SK-N-SH (cell line): ENCODE data around the gene ADIG. TPM values are rescaled to one million over a fixed set of nuclear protein-coding genes. Genes with fewer than 3 reads are reported as not detected.

Source experiments
- CTCF ChIA-PET: fragments of 300-600, 350-600 bp; formaldehyde crosslinking; extraction: SDS; loops from one replicate; lab custom pipeline; 2021; lab: Yijun Ruan, JAX
- POLR2A ChIA-PET: fragments of 350-600 bp; sonication (Branson Sonifier 250); formaldehyde crosslinking; extraction: SDS; loops from one replicate; lab custom pipeline; 2020; ENCODE audit warnings: antibody characterized with exemption, inconsistent platforms; lab: Yijun Ruan, JAX
- DNase-seq: peaks from one replicate; pipeline ENCODE4 v3.0.0; 2012
- H2AFZ ChIP-seq: fragments of 200-600 bp; sonication (generic); 2 replicates; pipeline ENCODE4 v1.8.1; 2016; ENCODE audit warnings: antibody characterized with exemption, mild to moderate bottlenecking, low read depth
- H3F3A ChIP-seq: fragments of 200-600 bp; sonication (generic); replicated peaks from 2 replicates; pipeline ENCODE3; 2016; ENCODE audit warnings: antibody characterized with exemption, mild to moderate bottlenecking; ENCODE audit not compliant: insufficient read depth
- H3K27ac ChIP-seq, 2 experiments: fragments of 200-500 bp in 1 of 2; fragments of 200-600 bp in 1 of 2; sonication (Bioruptor generic) in 1 of 2; sonication (generic), shearing (Covaris generic) in 1 of 2; 2 replicates each; pipeline versions ENCODE4 v1.5.1 to v1.6.1; 2014 to 2016; ENCODE audit warnings: low read depth in 2 of 2, inconsistent platforms in 1 of 2, low read length in 1 of 2, mild to moderate bottlenecking in 1 of 2, mixed read lengths in 1 of 2
- H3K27me3 ChIP-seq: fragments of 200-600 bp; sonication (generic), shearing (Covaris generic); 2 replicates; pipeline ENCODE4 v1.6.1; 2016; ENCODE audit warnings: mixed run types; ENCODE audit not compliant: insufficient read depth
- H3K36me3 ChIP-seq, 2 experiments: fragments of 200-500 bp in 1 of 2; fragments of 200-600 bp in 1 of 2; sonication (Bioruptor generic) in 1 of 2; sonication (generic) in 1 of 2; replicated peaks in 1 of 2; 2 replicates each; pipeline versions ENCODE3 to v1.5.1; 2014 to 2016; ENCODE audit warnings: low read length in 1 of 2, mild to moderate bottlenecking in 1 of 2; ENCODE audit not compliant: insufficient read depth in 2 of 2, control insufficient read depth in 1 of 2
- H3K4me1 ChIP-seq, 2 experiments: fragments of 200-500 bp in 1 of 2; fragments of 200-600 bp in 1 of 2; sonication (Bioruptor generic) in 1 of 2; sonication (generic), shearing (Covaris generic) in 1 of 2; 2 replicates each; pipeline versions ENCODE4 v1.5.1 to v1.6.1; 2014 to 2016; ENCODE audit warnings: low read depth in 1 of 2, low read length in 1 of 2, mixed run types in 1 of 2; ENCODE audit not compliant: insufficient read depth in 2 of 2, control insufficient read depth in 1 of 2
- H3K4me2 ChIP-seq: fragments of 200-600 bp; sonication (generic), shearing (Covaris generic); 2 replicates; pipeline ENCODE4 v1.6.1; 2017; ENCODE audit warnings: mixed run types
- H3K4me3 ChIP-seq, 2 experiments: fragments of 200-500 bp in 1 of 2; fragments of 200-600 bp in 1 of 2; sonication (Bioruptor generic) in 1 of 2; sonication (generic), shearing (Covaris generic) in 1 of 2; 2 replicates each; pipeline versions ENCODE4 v1.5.1 to v1.8.1; 2014 to 2016; ENCODE audit warnings: low read depth in 2 of 2, inconsistent platforms in 1 of 2, low read length in 1 of 2, mild to moderate bottlenecking in 1 of 2, mixed read lengths in 1 of 2, moderate library complexity in 1 of 2
- H3K79me2 ChIP-seq: fragments of 200-600 bp; sonication (generic); 2 replicates; pipeline ENCODE4 v1.8.1; 2017; ENCODE audit warnings: mild to moderate bottlenecking; ENCODE audit not compliant: insufficient read depth
- H3K9ac ChIP-seq: fragments of 200-600 bp; sonication (generic); 2 replicates; pipeline ENCODE4 v1.6.1; 2017; ENCODE audit warnings: mixed run types
- H3K9me2 ChIP-seq: fragments of 200-600 bp; sonication (generic); 2 replicates; pipeline ENCODE4 v1.6.1; 2017; ENCODE audit warnings: mixed run types
- H3K9me3 ChIP-seq: fragments of 200-600 bp; sonication (generic); 2 replicates; pipeline ENCODE4 v1.6.1; 2017; ENCODE audit warnings: mixed run types, mild to moderate bottlenecking, moderate library complexity
- H4K20me1 ChIP-seq: fragments of 200-600 bp; sonication (generic); 2 replicates; pipeline ENCODE4 v1.6.1; 2017; ENCODE audit warnings: mild to moderate bottlenecking, mixed run types; ENCODE audit not compliant: insufficient read depth
- CTCF ChIP-seq: fragments of 200-600 bp; sonication (generic); IDR thresholded peaks from 2 replicates; pipeline ENCODE4 v1.6.1; 2017; ENCODE audit warnings: antibody characterized with exemption, mild to moderate bottlenecking, moderate library complexity
- ELF1 ChIP-seq: IDR thresholded peaks from 2 replicates; pipeline ENCODE4 v1.4.0; 2012
- EP300 ChIP-seq, 2 experiments: IDR thresholded peaks; 2 replicates each; pipeline versions ENCODE4 v1.4.0 to v1.6.1; 2012; ENCODE audit warnings: borderline replicate concordance in 1 of 2, low read depth in 1 of 2, low read length in 1 of 2
- FOSL2 ChIP-seq: IDR thresholded peaks from 2 replicates; pipeline ENCODE4 v1.4.0; 2012; ENCODE audit warnings: low read depth, mild to moderate bottlenecking, moderate library complexity, borderline replicate concordance
- FOXJ3 ChIP-seq: sonication (generic); formaldehyde crosslinking; IDR thresholded peaks from 2 replicates; pipeline ENCODE4 v1.5.1; 2020; ENCODE audit warnings: mild to moderate bottlenecking, missing genetic modification reagents
- FOXM1 ChIP-seq: IDR thresholded peaks from 2 replicates; pipeline ENCODE4 v1.4.0; 2012; ENCODE audit warnings: low read depth, mild to moderate bottlenecking
- GABPA ChIP-seq: IDR thresholded peaks from 2 replicates; pipeline ENCODE4 v1.4.0; 2012; ENCODE audit warnings: low read depth, mild to moderate bottlenecking
- JUND ChIP-seq: IDR thresholded peaks from 2 replicates; pipeline ENCODE4 v1.4.0; 2012
- MAX ChIP-seq: IDR thresholded peaks from 2 replicates; pipeline ENCODE4 v1.4.0; 2012; ENCODE audit warnings: low read depth
- NRF1 ChIP-seq: IDR thresholded peaks from 2 replicates; pipeline ENCODE4 v1.6.1; 2012; ENCODE audit warnings: low read depth, mild to moderate bottlenecking, low read length
- RAD21 ChIP-seq: IDR thresholded peaks from 2 replicates; pipeline ENCODE4 v1.6.1; 2012; ENCODE audit warnings: mild to moderate bottlenecking, low read length
- RXRA ChIP-seq: IDR thresholded peaks from 2 replicates; pipeline ENCODE4 v1.4.0; 2012; ENCODE audit warnings: low read depth, mild to moderate bottlenecking, borderline replicate concordance
- SMC3 ChIP-seq: IDR thresholded peaks from 2 replicates; pipeline ENCODE4 v1.6.1; 2012; ENCODE audit warnings: low read depth, low read length, improper control_type of control experiment
- TAF1 ChIP-seq: IDR thresholded peaks from 2 replicates; pipeline ENCODE4 v1.6.1; 2012; ENCODE audit warnings: low read depth, mild to moderate bottlenecking, low read length, moderate library complexity, borderline replicate concordance
- TCF12 ChIP-seq: IDR thresholded peaks from 2 replicates; pipeline ENCODE4 v1.4.0; 2012
- USF1 ChIP-seq: IDR thresholded peaks from 2 replicates; pipeline ENCODE4 v1.4.0; 2012; ENCODE audit warnings: low read depth, borderline replicate concordance
- YY1 ChIP-seq: IDR thresholded peaks from 2 replicates; pipeline ENCODE4 v1.4.0; 2012; ENCODE audit warnings: low read depth, mild to moderate bottlenecking
- WGBS: methylation state at CpG from one replicate; pipeline ENCODE4 v1.1.6; 2017; ENCODE audit warnings: low lambda C conversion rate; 5-methylcytosine and 5-hydroxymethylcytosine counted together
- polyA plus RNA-seq, 3 experiments: library from polyadenylated mRNA; depleted of rRNA; stranded (reverse); fragments of >200 nt; gene quantifications; 2 replicates each; pipeline ENCODE4 v1.2.3, GENCODE V29; 2012
- TF ChIP-seq, protein P1 (sequence below): fragments of 150-350 bp; IDR thresholded peaks from 2 replicates; pipeline ENCODE4 v1.6.1; 2016; ENCODE audit warnings: mild to moderate bottlenecking, low read depth, low read length
- TF ChIP-seq, protein P2 (sequence below): fragments of 150-350 bp; IDR thresholded peaks from 2 replicates; pipeline ENCODE4 v1.6.1; 2017; ENCODE audit warnings: antibody characterized with exemption, low read length, low read depth, borderline replicate concordance
- TF ChIP-seq, protein P3 (sequence below): IDR thresholded peaks from 2 replicates; pipeline ENCODE4 v1.6.1; 2012; ENCODE audit warnings: mild to moderate bottlenecking, low read depth, low read length, moderate library complexity

The ADIG gene
- polyA plus RNA-seq, 1 of the 3 experiments (the other 2 are of a cell fraction), result not detected

- Histone ChIP-seq H3K4me3 (no peak overlapping the region), H3K36me3 (peaks cover 75 to 85% of the 10 kb centered on the region in 2 experiments), H3K27ac (peak overlapping the region in 1 of 2 experiments; percentile 30; a peak in 2 of 4 replicates), H3K9me3 (no peaks in the 10 kb centered on the region), H3K27me3 (no peaks in the 10 kb centered on the region), H4K20me1 (no peaks in the 10 kb centered on the region), H2AFZ (no peak overlapping the region), H3K9ac (no peak overlapping the region), H3K79me2 (0 out of 2 replicates have a peak, but pooled peaks cover 5% of the 10 kb centered on the region), H3K4me2 (no peak overlapping the region), H3K4me1 (0 out of 4 replicates have a peak, but pooled peaks cover 0 to 4% of the 10 kb centered on the region in 2 experiments), H3K9me2 (no peaks in the 10 kb centered on the region), H3F3A (no peaks in the 10 kb centered on the region)
- TF ChIP-seq FOXJ3 (no peak), TAF1 (no peak), FOXM1 (no peak), RAD21 (no peak), JUND (no peak), FOSL2 (no peak), CTCF (no peak), EP300 (IDR thresholded peaks at IDR 0.05; ENCODE audit: borderline replicate concordance in 1 of 2, low read depth in 1 of 2, low read length in 1 of 2) (no peak), TCF12 (no peak)
- TF ChIP-seq, protein P1, sequence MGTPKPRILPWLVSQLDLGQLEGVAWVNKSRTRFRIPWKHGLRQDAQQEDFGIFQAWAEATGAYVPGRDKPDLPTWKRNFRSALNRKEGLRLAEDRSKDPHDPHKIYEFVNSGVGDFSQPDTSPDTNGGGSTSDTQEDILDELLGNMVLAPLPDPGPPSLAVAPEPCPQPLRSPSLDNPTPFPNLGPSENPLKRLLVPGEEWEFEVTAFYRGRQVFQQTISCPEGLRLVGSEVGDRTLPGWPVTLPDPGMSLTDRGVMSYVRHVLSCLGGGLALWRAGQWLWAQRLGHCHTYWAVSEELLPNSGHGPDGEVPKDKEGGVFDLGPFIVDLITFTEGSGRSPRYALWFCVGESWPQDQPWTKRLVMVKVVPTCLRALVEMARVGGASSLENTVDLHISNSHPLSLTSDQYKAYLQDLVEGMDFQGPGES, result no peak
- CTCF ChIA-PET, result interaction anchor here (0.7 to 1.0 kb wide), 2 partner anchors 37 to 200 kb away, joined by 3 to 4 read pairs; no protein-coding TSS in a partner anchor
- POLR2A ChIA-PET, result no interaction called here
- WGBS, result 66% methylated on average over 3 of the region's 3 CpGs
- DNase-seq, result no peak
These were observed 21.2 kb upstream of the ADIG start for GRCh38 chr20:38559764-38560163.

DNA sequence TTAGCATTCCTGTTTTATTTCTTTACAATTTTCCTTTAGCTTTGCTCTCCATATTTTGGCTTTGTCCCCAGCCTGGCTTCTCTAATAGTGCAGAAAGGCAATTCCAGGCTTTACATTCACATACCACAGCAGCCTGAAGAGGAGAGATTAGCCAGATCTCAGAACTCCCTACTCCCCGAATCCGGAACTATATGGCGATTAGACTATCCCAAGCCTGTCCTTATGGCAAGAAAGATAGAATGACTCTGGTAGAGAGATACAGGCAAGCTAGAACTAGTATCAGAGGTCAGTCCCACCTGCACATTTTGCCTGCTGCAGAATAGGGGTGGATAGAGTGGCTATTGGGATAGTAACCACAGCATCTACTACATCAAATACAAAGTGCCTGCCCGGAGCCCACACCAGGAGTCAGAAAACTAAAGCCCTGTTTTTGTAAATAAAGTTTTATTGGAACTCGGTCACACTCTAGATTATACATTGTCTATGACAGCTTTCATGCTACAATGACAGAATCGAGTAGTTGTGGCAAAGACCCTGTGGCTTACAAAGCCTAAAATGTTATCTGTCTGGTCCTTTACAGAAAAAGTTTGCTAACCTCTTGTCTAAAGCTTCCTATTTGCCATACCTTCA is 17.1 kb upstream of the ADIG start:
- no peak for DNase-seq
- no peaks in the 10 kb centered on the region for H3K27me3 ChIP-seq
- no peaks in the 10 kb centered on the region for H3F3A ChIP-seq
- POLR2A ChIA-PET, result no interaction called here
- no peak overlapping the region for H3K4me3 ChIP-seq
- H3K9me2 ChIP-seq, result no peaks in the 10 kb centered on the region
- H3K9ac ChIP-seq, result no peak overlapping the region
- no peaks in the 10 kb centered on the region for H3K9me3 ChIP-seq
- H2AFZ ChIP-seq, result no peak overlapping the region
- H3K4me1 ChIP-seq, result peaks cover 3 to 4% of the 10 kb centered on the region in 2 experiments; a peak in 1 of 4 replicates
- H4K20me1 ChIP-seq, result no peaks in the 10 kb centered on the region
- WGBS, result 90% methylated on average over 6 of the region's 6 CpGs
- 0 out of 2 replicates have a peak, but pooled peaks cover 5% of the 10 kb centered on the region for H3K79me2 ChIP-seq
- CTCF ChIA-PET, result no interaction called here
- no peak overlapping the region for H3K4me2 ChIP-seq
- peaks cover 68 to 85% of the 10 kb centered on the region in 2 experiments for H3K36me3 ChIP-seq
- H3K27ac ChIP-seq, result no peak overlapping the region
- TF ChIP-seq MAX (no peak), TCF12 (no peak), SMC3 (no peak), GABPA (no peak), USF1 (no peak), JUND (no peak), RXRA (no peak), YY1 (no peak), EP300 (IDR thresholded peaks at IDR 0.05; ENCODE audit: borderline replicate concordance in 1 of 2, low read depth in 1 of 2, low read length in 1 of 2) (no peak), ELF1 (no peak), NRF1 (no peak)
- TF ChIP-seq, protein P2, sequence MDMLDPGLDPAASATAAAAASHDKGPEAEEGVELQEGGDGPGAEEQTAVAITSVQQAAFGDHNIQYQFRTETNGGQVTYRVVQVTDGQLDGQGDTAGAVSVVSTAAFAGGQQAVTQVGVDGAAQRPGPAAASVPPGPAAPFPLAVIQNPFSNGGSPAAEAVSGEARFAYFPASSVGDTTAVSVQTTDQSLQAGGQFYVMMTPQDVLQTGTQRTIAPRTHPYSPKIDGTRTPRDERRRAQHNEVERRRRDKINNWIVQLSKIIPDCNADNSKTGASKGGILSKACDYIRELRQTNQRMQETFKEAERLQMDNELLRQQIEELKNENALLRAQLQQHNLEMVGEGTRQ, result no peak
- TF ChIP-seq, protein P3, sequence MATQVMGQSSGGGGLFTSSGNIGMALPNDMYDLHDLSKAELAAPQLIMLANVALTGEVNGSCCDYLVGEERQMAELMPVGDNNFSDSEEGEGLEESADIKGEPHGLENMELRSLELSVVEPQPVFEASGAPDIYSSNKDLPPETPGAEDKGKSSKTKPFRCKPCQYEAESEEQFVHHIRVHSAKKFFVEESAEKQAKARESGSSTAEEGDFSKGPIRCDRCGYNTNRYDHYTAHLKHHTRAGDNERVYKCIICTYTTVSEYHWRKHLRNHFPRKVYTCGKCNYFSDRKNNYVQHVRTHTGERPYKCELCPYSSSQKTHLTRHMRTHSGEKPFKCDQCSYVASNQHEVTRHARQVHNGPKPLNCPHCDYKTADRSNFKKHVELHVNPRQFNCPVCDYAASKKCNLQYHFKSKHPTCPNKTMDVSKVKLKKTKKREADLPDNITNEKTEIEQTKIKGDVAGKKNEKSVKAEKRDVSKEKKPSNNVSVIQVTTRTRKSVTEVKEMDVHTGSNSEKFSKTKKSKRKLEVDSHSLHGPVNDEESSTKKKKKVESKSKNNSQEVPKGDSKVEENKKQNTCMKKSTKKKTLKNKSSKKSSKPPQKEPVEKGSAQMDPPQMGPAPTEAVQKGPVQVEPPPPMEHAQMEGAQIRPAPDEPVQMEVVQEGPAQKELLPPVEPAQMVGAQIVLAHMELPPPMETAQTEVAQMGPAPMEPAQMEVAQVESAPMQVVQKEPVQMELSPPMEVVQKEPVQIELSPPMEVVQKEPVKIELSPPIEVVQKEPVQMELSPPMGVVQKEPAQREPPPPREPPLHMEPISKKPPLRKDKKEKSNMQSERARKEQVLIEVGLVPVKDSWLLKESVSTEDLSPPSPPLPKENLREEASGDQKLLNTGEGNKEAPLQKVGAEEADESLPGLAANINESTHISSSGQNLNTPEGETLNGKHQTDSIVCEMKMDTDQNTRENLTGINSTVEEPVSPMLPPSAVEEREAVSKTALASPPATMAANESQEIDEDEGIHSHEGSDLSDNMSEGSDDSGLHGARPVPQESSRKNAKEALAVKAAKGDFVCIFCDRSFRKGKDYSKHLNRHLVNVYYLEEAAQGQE, result no peak
